ENCODE measurements around the gene ABCA13.

Gene ABCA13

GRCh38 chr7:48175019-48175418 is 3.8 kb downstream of the ABCA13 start:
- H3K4me3 ChIP-seq (ENCODE audit: low read length) = no peak overlapping the region
- no peak for DNase-seq (ENCODE audit: low read depth)
- no peak for TF ChIP-seq CTCF (conservative IDR thresholded peaks at IDR 0.05; ENCODE audit: low read length)

- no peak for TF ChIP-seq CTCF (conservative IDR thresholded peaks at IDR 0.05; ENCODE audit: low read length)
- DNase-seq (ENCODE audit: low read depth) = peak; percentile 46
- H3K4me3 ChIP-seq (ENCODE audit: low read length) = no peak overlapping the region
Observed at GRCh38 chr7:48176356-48176893, 5.2 kb downstream of the ABCA13 start.

DNA sequence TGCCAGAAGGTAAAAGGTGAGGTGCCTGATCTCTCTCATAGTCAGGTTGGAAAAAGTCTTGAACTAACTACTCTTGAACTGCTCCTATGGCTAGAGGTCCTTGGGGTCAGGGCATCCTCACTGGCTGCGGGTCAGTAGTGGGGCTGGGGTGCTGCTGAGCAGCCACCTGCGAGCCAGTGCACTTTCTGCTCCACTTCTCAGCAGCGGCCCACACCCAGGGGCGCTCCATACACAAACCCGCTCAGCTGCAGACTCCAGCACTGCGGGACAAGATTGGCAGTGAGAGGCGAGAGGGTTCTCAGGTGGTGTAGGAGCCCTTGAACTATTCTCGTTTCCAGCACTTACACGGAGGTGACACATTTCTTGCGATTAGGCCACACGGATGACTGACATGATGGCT is 6.0 kb downstream of the ABCA13 start:
- TF ChIP-seq CTCF (conservative IDR thresholded peaks at IDR 0.05; ENCODE audit: low read length) = no peak
- no peak for DNase-seq (ENCODE audit: low read depth)
- H3K4me3 ChIP-seq (ENCODE audit: low read length) = no peak overlapping the region

DNA sequence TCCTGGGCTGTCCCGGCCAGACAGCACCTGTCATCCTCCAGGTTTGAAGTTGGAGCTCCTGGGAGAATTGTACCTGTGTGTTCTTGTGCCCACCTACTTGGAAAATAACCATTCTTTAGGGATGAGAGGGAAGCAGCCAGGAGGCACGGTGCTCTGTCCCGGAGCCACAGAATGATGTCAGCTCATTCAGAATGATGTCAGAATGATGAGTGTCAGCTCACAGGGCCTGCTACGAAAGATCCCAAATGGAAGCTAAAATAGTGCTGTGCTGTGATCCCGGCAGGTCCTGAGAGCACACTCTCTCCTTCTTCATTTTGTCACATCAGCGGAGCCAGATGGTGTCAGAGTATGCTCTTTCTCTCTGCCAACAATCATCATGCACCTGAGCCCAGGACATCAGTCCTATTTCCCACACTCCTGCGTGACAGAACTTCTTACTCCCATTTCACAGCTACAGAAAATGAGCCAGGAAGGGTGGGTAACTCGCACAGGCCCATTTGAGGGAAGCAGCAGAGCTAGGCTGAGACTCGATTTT is 8.3 kb downstream of the ABCA13 start:
- DNase-seq (ENCODE audit: low read depth) = no peak
- no peak overlapping the region for H3K4me3 ChIP-seq (ENCODE audit: low read length)
- no peak for TF ChIP-seq CTCF (conservative IDR thresholded peaks at IDR 0.05; ENCODE audit: low read length)

- no peak overlapping the region for H3K4me3 ChIP-seq (ENCODE audit: low read length)
- DNase-seq (ENCODE audit: low read depth) = peak; percentile 81
- no peak for TF ChIP-seq CTCF (conservative IDR thresholded peaks at IDR 0.05; ENCODE audit: low read length)
Observed at GRCh38 chr7:48180981-48181380, 9.7 kb downstream of the ABCA13 start.

GRCh38 chr7:48182718-48183369 is 11.6 kb downstream of the ABCA13 start:
- H3K4me3 ChIP-seq (ENCODE audit: low read length) = no peak overlapping the region
- peak; percentile 67 for DNase-seq (ENCODE audit: low read depth)
- TF ChIP-seq CTCF (conservative IDR thresholded peaks at IDR 0.05; ENCODE audit: low read length) = no peak

GRCh38 chr7:48183370-48183743 is 12.1 kb downstream of the ABCA13 start:
- DNase-seq (ENCODE audit: low read depth) = peak; percentile 67
- no peak for TF ChIP-seq CTCF (conservative IDR thresholded peaks at IDR 0.05; ENCODE audit: low read length)
- no peak overlapping the region for H3K4me3 ChIP-seq (ENCODE audit: low read length)
